ENCODE data around the gene KIF1C.
"Not testable (repeated sequence)": the region's sequence is repeated elsewhere in the genome, so short reads cannot be mapped to it uniquely, and the experiment has no call there.

Gene KIF1C

GRCh38 chr17:5065227-5065744 lies 67.5 kb downstream of the KIF1C start:
- peak; percentile 15 for DNase-seq (ENCODE audit: low read depth)
- TF ChIP-seq CTCF (conservative IDR thresholded peaks at IDR 0.05; ENCODE audit: low read length): no peak
- no peak overlapping the region for H3K4me3 ChIP-seq (ENCODE audit: low read length)

GRCh38 chr17:5068236-5068635 lies 70.5 kb downstream of the KIF1C start:
- no peak overlapping the region for H3K4me3 ChIP-seq (ENCODE audit: low read length)
- no peak for TF ChIP-seq CTCF (conservative IDR thresholded peaks at IDR 0.05; ENCODE audit: low read length)
- peak; percentile 14 for DNase-seq (ENCODE audit: low read depth)

GRCh38 chr17:5069724-5070123 lies 72.0 kb downstream of the KIF1C start:
- H3K4me3 ChIP-seq (ENCODE audit: low read length): no peak overlapping the region
- TF ChIP-seq CTCF (conservative IDR thresholded peaks at IDR 0.05; ENCODE audit: low read length): no peak
- DNase-seq (ENCODE audit: low read depth): no peak

GRCh38 chr17:5075472-5075871 lies 77.7 kb downstream of the KIF1C start:
- not testable (repeated sequence) for H3K4me3 ChIP-seq (ENCODE audit: low read length); DNase-seq (ENCODE audit: low read depth)

- not testable (repeated sequence) for DNase-seq (ENCODE audit: low read depth); H3K4me3 ChIP-seq (ENCODE audit: low read length)
These were observed 79.5 kb downstream of the KIF1C start for GRCh38 chr17:5077275-5077674.

- peak overlapping the region; percentile 84 for H3K4me3 ChIP-seq (ENCODE audit: low read length)
- no peak for DNase-seq (ENCODE audit: low read depth)
- TF ChIP-seq CTCF (conservative IDR thresholded peaks at IDR 0.05; ENCODE audit: low read length): no peak
These were observed 80.0 kb downstream of the KIF1C start for GRCh38 chr17:5077781-5078105.
